ENCODE results near the gene ANKRD18B.
"Not testable (repeated sequence)": the region's sequence is repeated elsewhere in the genome, so short reads cannot be mapped to it uniquely, and the experiment has no call there.

GRCh38 chr9:33533958-33534357 is 9.9 kb downstream of the ANKRD18B start:
- not testable (repeated sequence) for TF ChIP-seq NFRKB (IDR thresholded peaks at IDR 0.05; ENCODE audit: low read depth); MAX (CRISPR knock-in tag; IDR thresholded peaks at IDR 0.05)
